ENCODE measurements around the gene UNK.

GRCh38 chr17:75839942-75840798 lies 55.6 kb downstream of the UNK start:
- TF ChIP-seq CTCF (conservative IDR thresholded peaks at IDR 0.05) (no peak), EZH2 (IDR thresholded peaks at IDR 0.05; ENCODE audit: low read depth) (no peak)
